SK-N-SH (cell line): ENCODE data around the gene CBFA2T3. TPM values are rescaled to one million over a fixed set of nuclear protein-coding genes. Genes with fewer than 3 reads are reported as not detected.

ENCODE experiments used
- CTCF ChIA-PET: fragments of 300-600, 350-600 bp; formaldehyde crosslinking; extraction: SDS; loops from one replicate; lab custom pipeline; 2021; lab: Yijun Ruan, JAX
- POLR2A ChIA-PET: fragments of 350-600 bp; sonication (Branson Sonifier 250); formaldehyde crosslinking; extraction: SDS; loops from one replicate; lab custom pipeline; 2020; ENCODE audit warnings: antibody characterized with exemption, inconsistent platforms; lab: Yijun Ruan, JAX
- DNase-seq: peaks from one replicate; pipeline ENCODE4 v3.0.0; 2012
- H2AFZ ChIP-seq: fragments of 200-600 bp; sonication (generic); 2 replicates; pipeline ENCODE4 v1.8.1; 2016; ENCODE audit warnings: antibody characterized with exemption, mild to moderate bottlenecking, low read depth
- H3F3A ChIP-seq: fragments of 200-600 bp; sonication (generic); replicated peaks from 2 replicates; pipeline ENCODE3; 2016; ENCODE audit warnings: antibody characterized with exemption, mild to moderate bottlenecking; ENCODE audit not compliant: insufficient read depth
- H3K27ac ChIP-seq, 2 experiments: fragments of 200-500 bp in 1 of 2; fragments of 200-600 bp in 1 of 2; sonication (Bioruptor generic) in 1 of 2; sonication (generic), shearing (Covaris generic) in 1 of 2; 2 replicates each; pipeline versions ENCODE4 v1.5.1 to v1.6.1; 2014 to 2016; ENCODE audit warnings: low read depth in 2 of 2, inconsistent platforms in 1 of 2, low read length in 1 of 2, mild to moderate bottlenecking in 1 of 2, mixed read lengths in 1 of 2
- H3K27me3 ChIP-seq: fragments of 200-600 bp; sonication (generic), shearing (Covaris generic); 2 replicates; pipeline ENCODE4 v1.6.1; 2016; ENCODE audit warnings: mixed run types; ENCODE audit not compliant: insufficient read depth
- H3K36me3 ChIP-seq, 2 experiments: fragments of 200-500 bp in 1 of 2; fragments of 200-600 bp in 1 of 2; sonication (Bioruptor generic) in 1 of 2; sonication (generic) in 1 of 2; replicated peaks in 1 of 2; 2 replicates each; pipeline versions ENCODE3 to v1.5.1; 2014 to 2016; ENCODE audit warnings: low read length in 1 of 2, mild to moderate bottlenecking in 1 of 2; ENCODE audit not compliant: insufficient read depth in 2 of 2, control insufficient read depth in 1 of 2
- H3K4me1 ChIP-seq, 2 experiments: fragments of 200-500 bp in 1 of 2; fragments of 200-600 bp in 1 of 2; sonication (Bioruptor generic) in 1 of 2; sonication (generic), shearing (Covaris generic) in 1 of 2; 2 replicates each; pipeline versions ENCODE4 v1.5.1 to v1.6.1; 2014 to 2016; ENCODE audit warnings: low read depth in 1 of 2, low read length in 1 of 2, mixed run types in 1 of 2; ENCODE audit not compliant: insufficient read depth in 2 of 2, control insufficient read depth in 1 of 2
- H3K4me2 ChIP-seq: fragments of 200-600 bp; sonication (generic), shearing (Covaris generic); 2 replicates; pipeline ENCODE4 v1.6.1; 2017; ENCODE audit warnings: mixed run types
- H3K4me3 ChIP-seq, 2 experiments: fragments of 200-500 bp in 1 of 2; fragments of 200-600 bp in 1 of 2; sonication (Bioruptor generic) in 1 of 2; sonication (generic), shearing (Covaris generic) in 1 of 2; 2 replicates each; pipeline versions ENCODE4 v1.5.1 to v1.8.1; 2014 to 2016; ENCODE audit warnings: low read depth in 2 of 2, inconsistent platforms in 1 of 2, low read length in 1 of 2, mild to moderate bottlenecking in 1 of 2, mixed read lengths in 1 of 2, moderate library complexity in 1 of 2
- H3K79me2 ChIP-seq: fragments of 200-600 bp; sonication (generic); 2 replicates; pipeline ENCODE4 v1.8.1; 2017; ENCODE audit warnings: mild to moderate bottlenecking; ENCODE audit not compliant: insufficient read depth
- H3K9ac ChIP-seq: fragments of 200-600 bp; sonication (generic); 2 replicates; pipeline ENCODE4 v1.6.1; 2017; ENCODE audit warnings: mixed run types
- H3K9me2 ChIP-seq: fragments of 200-600 bp; sonication (generic); 2 replicates; pipeline ENCODE4 v1.6.1; 2017; ENCODE audit warnings: mixed run types
- H3K9me3 ChIP-seq: fragments of 200-600 bp; sonication (generic); 2 replicates; pipeline ENCODE4 v1.6.1; 2017; ENCODE audit warnings: mixed run types, mild to moderate bottlenecking, moderate library complexity
- H4K20me1 ChIP-seq: fragments of 200-600 bp; sonication (generic); 2 replicates; pipeline ENCODE4 v1.6.1; 2017; ENCODE audit warnings: mild to moderate bottlenecking, mixed run types; ENCODE audit not compliant: insufficient read depth
- ELF1 ChIP-seq: IDR thresholded peaks from 2 replicates; pipeline ENCODE4 v1.4.0; 2012
- FOSL2 ChIP-seq: IDR thresholded peaks from 2 replicates; pipeline ENCODE4 v1.4.0; 2012; ENCODE audit warnings: low read depth, mild to moderate bottlenecking, moderate library complexity, borderline replicate concordance
- FOXJ3 ChIP-seq: sonication (generic); formaldehyde crosslinking; IDR thresholded peaks from 2 replicates; pipeline ENCODE4 v1.5.1; 2020; ENCODE audit warnings: mild to moderate bottlenecking, missing genetic modification reagents
- JUND ChIP-seq: IDR thresholded peaks from 2 replicates; pipeline ENCODE4 v1.4.0; 2012
- NFIC ChIP-seq: IDR thresholded peaks from 2 replicates; pipeline ENCODE4 v1.4.0; 2012; ENCODE audit warnings: borderline replicate concordance
- RCOR1 ChIP-seq: fragments of 150-350 bp; IDR thresholded peaks from 2 replicates; pipeline ENCODE4 v1.6.1; 2017; ENCODE audit warnings: antibody characterized with exemption, low read length
- RFX5 ChIP-seq: IDR thresholded peaks from 2 replicates; pipeline ENCODE4 v1.6.1; 2012; ENCODE audit warnings: mild to moderate bottlenecking, improper control_type of control experiment, low read length
- SMC3 ChIP-seq: IDR thresholded peaks from 2 replicates; pipeline ENCODE4 v1.6.1; 2012; ENCODE audit warnings: low read depth, low read length, improper control_type of control experiment
- TAF1 ChIP-seq: IDR thresholded peaks from 2 replicates; pipeline ENCODE4 v1.6.1; 2012; ENCODE audit warnings: low read depth, mild to moderate bottlenecking, low read length, moderate library complexity, borderline replicate concordance
- YY1 ChIP-seq: IDR thresholded peaks from 2 replicates; pipeline ENCODE4 v1.4.0; 2012; ENCODE audit warnings: low read depth, mild to moderate bottlenecking
- WGBS: methylation state at CpG from one replicate; pipeline ENCODE4 v1.1.6; 2017; ENCODE audit warnings: low lambda C conversion rate; 5-methylcytosine and 5-hydroxymethylcytosine counted together
- polyA plus RNA-seq, 3 experiments: library from polyadenylated mRNA; depleted of rRNA; stranded (reverse); fragments of >200 nt; gene quantifications; 2 replicates each; pipeline ENCODE4 v1.2.3, GENCODE V29; 2012
- TF ChIP-seq, protein P1 (sequence below): fragments of 200-600 bp; sonication (generic); IDR thresholded peaks from 2 replicates; pipeline ENCODE4 v1.6.1; 2017; ENCODE audit warnings: antibody characterized with exemption, mild to moderate bottlenecking, moderate library complexity
- TF ChIP-seq, protein P2 (sequence below): IDR thresholded peaks from 2 replicates; pipeline ENCODE4 v1.4.0; 2012; ENCODE audit warnings: low read depth, borderline replicate concordance
- TF ChIP-seq, protein P3 (sequence below): IDR thresholded peaks from 2 replicates; pipeline ENCODE4 v1.4.0; 2012; ENCODE audit warnings: low read depth, borderline replicate concordance

CBFA2T3 gene
- polyA plus RNA-seq, 1 of the 3 experiments (the other 2 are of a cell fraction), result not detected

DNA sequence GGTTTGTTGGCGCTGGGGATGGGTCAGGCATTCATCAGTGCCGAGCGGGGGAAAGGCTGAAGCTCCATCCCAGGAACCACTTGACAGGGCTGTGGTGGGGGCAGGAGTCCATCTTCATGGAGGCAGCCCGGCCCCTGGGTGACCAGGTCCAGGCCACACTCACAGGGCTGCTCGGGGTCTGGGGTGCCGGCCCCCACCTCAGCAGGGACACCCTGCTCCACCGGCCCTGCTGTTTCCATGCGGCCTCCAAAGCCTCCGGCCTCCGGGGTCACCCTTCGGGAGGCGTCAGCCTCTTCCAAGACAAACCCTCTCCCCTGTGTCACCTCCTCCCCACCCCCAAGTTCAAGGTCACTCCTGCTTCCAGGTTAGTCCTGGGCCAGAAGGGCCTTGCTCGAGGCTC lies 142.3 kb downstream of the CBFA2T3 start:
- no peaks in the 10 kb centered on the region for H3F3A ChIP-seq
- no peaks in the 10 kb centered on the region for H3K27me3 ChIP-seq
- no peak overlapping the region for H3K4me3 ChIP-seq
- no peaks in the 10 kb centered on the region for H3K79me2 ChIP-seq
- ChIA-PET CTCF (no interaction called here), POLR2A (no interaction called here)
- no peaks in the 10 kb centered on the region for H3K4me1 ChIP-seq
- WGBS, result no CpG with 5 or more reads among the region's 13 CpGs
- H3K9me3 ChIP-seq, result no peaks in the 10 kb centered on the region
- H3K4me2 ChIP-seq, result no peak overlapping the region
- H3K9ac ChIP-seq, result no peak overlapping the region
- H3K9me2 ChIP-seq, result no peaks in the 10 kb centered on the region
- no peak for DNase-seq
- TF ChIP-seq RCOR1, result no peak
- TF ChIP-seq, protein P1, sequence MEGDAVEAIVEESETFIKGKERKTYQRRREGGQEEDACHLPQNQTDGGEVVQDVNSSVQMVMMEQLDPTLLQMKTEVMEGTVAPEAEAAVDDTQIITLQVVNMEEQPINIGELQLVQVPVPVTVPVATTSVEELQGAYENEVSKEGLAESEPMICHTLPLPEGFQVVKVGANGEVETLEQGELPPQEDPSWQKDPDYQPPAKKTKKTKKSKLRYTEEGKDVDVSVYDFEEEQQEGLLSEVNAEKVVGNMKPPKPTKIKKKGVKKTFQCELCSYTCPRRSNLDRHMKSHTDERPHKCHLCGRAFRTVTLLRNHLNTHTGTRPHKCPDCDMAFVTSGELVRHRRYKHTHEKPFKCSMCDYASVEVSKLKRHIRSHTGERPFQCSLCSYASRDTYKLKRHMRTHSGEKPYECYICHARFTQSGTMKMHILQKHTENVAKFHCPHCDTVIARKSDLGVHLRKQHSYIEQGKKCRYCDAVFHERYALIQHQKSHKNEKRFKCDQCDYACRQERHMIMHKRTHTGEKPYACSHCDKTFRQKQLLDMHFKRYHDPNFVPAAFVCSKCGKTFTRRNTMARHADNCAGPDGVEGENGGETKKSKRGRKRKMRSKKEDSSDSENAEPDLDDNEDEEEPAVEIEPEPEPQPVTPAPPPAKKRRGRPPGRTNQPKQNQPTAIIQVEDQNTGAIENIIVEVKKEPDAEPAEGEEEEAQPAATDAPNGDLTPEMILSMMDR, result no peak
- TF ChIP-seq SMC3, result no peak
- TF ChIP-seq, protein P2, sequence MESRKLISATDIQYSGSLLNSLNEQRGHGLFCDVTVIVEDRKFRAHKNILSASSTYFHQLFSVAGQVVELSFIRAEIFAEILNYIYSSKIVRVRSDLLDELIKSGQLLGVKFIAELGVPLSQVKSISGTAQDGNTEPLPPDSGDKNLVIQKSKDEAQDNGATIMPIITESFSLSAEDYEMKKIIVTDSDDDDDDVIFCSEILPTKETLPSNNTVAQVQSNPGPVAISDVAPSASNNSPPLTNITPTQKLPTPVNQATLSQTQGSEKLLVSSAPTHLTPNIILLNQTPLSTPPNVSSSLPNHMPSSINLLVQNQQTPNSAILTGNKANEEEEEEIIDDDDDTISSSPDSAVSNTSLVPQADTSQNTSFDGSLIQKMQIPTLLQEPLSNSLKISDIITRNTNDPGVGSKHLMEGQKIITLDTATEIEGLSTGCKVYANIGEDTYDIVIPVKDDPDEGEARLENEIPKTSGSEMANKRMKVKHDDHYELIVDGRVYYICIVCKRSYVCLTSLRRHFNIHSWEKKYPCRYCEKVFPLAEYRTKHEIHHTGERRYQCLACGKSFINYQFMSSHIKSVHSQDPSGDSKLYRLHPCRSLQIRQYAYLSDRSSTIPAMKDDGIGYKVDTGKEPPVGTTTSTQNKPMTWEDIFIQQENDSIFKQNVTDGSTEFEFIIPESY, result no peak
- no peak for TF ChIP-seq YY1
- TF ChIP-seq RFX5, result no peak
- TF ChIP-seq FOXJ3 (CRISPR knock-in tag), result no peak
- TF ChIP-seq, protein P3, sequence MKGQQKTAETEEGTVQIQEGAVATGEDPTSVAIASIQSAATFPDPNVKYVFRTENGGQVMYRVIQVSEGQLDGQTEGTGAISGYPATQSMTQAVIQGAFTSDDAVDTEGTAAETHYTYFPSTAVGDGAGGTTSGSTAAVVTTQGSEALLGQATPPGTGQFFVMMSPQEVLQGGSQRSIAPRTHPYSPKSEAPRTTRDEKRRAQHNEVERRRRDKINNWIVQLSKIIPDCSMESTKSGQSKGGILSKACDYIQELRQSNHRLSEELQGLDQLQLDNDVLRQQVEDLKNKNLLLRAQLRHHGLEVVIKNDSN, result no peak
- TF ChIP-seq TAF1, result no peak
- TF ChIP-seq FOSL2, result no peak
- TF ChIP-seq ELF1, result no peak
- peaks cover 0 to 11% of the 10 kb centered on the region in 2 experiments for H3K36me3 ChIP-seq
- H2AFZ ChIP-seq, result no peak overlapping the region
- no peaks in the 10 kb centered on the region for H4K20me1 ChIP-seq
- no peak overlapping the region for H3K27ac ChIP-seq

DNA sequence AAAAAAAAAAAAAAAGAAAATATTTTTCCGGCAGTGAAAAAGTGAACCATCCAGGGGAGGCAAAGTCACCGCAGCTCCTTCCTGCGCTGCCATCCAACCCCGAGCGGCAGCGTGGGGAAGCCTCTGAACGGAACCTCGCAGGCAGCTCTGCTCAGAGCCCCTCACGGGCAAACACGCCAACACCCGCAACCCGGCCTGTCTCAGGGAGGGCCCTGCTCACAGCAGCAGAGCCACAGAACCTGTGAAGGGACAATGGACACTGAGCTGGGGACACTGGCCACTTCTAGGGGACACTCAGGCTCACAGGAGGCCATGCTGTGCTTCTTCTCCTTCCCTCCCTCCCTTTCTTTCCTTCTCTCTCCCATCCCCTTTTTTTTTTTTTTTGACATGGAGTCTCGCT lies 143.9 kb downstream of the CBFA2T3 start:
- Histone ChIP-seq H3K79me2 (no peaks in the 10 kb centered on the region), H3K9me3 (no peaks in the 10 kb centered on the region), H4K20me1 (no peaks in the 10 kb centered on the region), H3K27ac (no peak overlapping the region), H3F3A (no peaks in the 10 kb centered on the region), H3K27me3 (no peaks in the 10 kb centered on the region), H3K4me1 (no peaks in the 10 kb centered on the region), H3K4me2 (no peak overlapping the region), H2AFZ (no peak overlapping the region), H3K36me3 (peaks cover 0 to 8% of the 10 kb centered on the region in 2 experiments), H3K9me2 (no peaks in the 10 kb centered on the region), H3K4me3 (no peak overlapping the region), H3K9ac (no peak overlapping the region)
- 99% methylated on average over 9 of the region's 13 CpGs for WGBS
- DNase-seq, result no peak
- no peak for TF ChIP-seq TAF1
- TF ChIP-seq JUND, result no peak
- no peak for TF ChIP-seq NFIC
- POLR2A ChIA-PET, result no interaction called here
- CTCF ChIA-PET, result interaction anchor here (1.1 to 1.2 kb wide), 2 partner anchors 17 to 334 kb away, joined by 3 to 4 read pairs; no protein-coding TSS in a partner anchor
